GM21528 (cell line): ENCODE results near the gene PNPO.

Source experiments
- ATAC-seq: cut with Tn5 transposase; IDR thresholded peaks from one replicate; pipeline ENCODE4 v1.9.1; 2021; ENCODE audit warnings: mild to moderate bottlenecking, moderate library complexity; ENCODE audit not compliant: unreplicated experiment, low FRiP score

Gene PNPO

DNA sequence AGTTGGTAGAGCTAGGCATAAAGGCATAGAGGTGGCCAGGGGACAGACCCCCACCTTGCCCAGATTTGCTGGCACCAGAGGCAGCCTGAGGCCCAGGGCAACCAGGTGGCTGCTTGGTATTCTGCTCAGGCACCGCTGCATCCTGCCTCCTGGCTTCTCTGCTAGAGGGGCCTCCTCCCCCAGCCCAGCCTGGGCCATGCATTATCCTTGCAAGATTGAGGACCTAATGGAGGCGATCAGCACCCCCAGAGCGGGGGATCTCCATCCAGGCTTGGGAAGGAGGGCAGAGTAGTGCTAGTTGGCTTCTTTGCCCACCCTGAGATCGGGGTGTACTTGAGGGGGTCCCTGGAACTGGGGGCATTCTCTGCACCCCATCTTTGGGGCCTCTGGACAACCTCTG, 53.4 kb downstream of the PNPO start:
- no peak for ATAC-seq

GRCh38 chr17:47995241-47995935, 54.0 kb downstream of the PNPO start:
- ATAC-seq, result no peak

- ATAC-seq, result no peak
Measured at GRCh38 chr17:47996201-47996600, 54.8 kb downstream of the PNPO start.

- ATAC-seq, result no peak
Measured at GRCh38 chr17:47997586-47997985, 56.2 kb downstream of the PNPO start.

- ATAC-seq, result no peak
Measured at GRCh38 chr17:47998044-47998443, 56.7 kb downstream of the PNPO start.
